Lung (tissue), 12 donors: ENCODE measurements around the gene PNPLA1. TPM values are rescaled to one million over a fixed set of nuclear protein-coding genes. Genes with fewer than 3 reads are reported as not detected.
A peak's percentile ranks its signal among the peaks of the same experiment; 100 is the strongest.

Experiments used
- ATAC-seq: fragments of 200-7000 bp; cut with Tn5 transposase; one replicate; pipeline ENCODE4 v1.9.1; 2020; ENCODE audit warnings: moderate number of reproducible peaks; ENCODE audit not compliant: insufficient read depth, low FRiP score
- DNase-seq, 3 donors: peaks; one replicate each; pipeline ENCODE4 v3.0.0-alpha.2; 2013 to 2017
- H3K27ac ChIP-seq, 2 donors: one replicate each; pipeline ENCODE4 v1.5.1; 2013; ENCODE audit warnings: mild to moderate bottlenecking in 2 of 2, moderate library complexity in 2 of 2, control low read depth in 1 of 2, inconsistent platforms in 1 of 2, low read depth in 1 of 2, low read length in 1 of 2
- H3K27me3 ChIP-seq, 3 donors: one replicate each; pipeline ENCODE4 v1.5.1; 2013; ENCODE audit warnings: low read length in 2 of 3; ENCODE audit not compliant: control insufficient read depth in 3 of 3, insufficient read depth in 3 of 3
- H3K36me3 ChIP-seq, 4 donors: one replicate each; pipeline ENCODE4 v1.5.1; 2013; ENCODE audit warnings: low read length in 4 of 4, mild to moderate bottlenecking in 1 of 4, moderate library complexity in 1 of 4; ENCODE audit not compliant: control insufficient read depth in 4 of 4, insufficient read depth in 4 of 4
- H3K4me1 ChIP-seq, 5 donors: one replicate each; pipeline ENCODE4 v1.5.1; 2013; ENCODE audit warnings: low read length in 5 of 5, mild to moderate bottlenecking in 2 of 5, moderate library complexity in 1 of 5; ENCODE audit not compliant: control insufficient read depth in 5 of 5, insufficient read depth in 5 of 5
- H3K4me3 ChIP-seq: one replicate; pipeline ENCODE4 v1.5.1; 2013; ENCODE audit warnings: mild to moderate bottlenecking, control low read depth, moderate library complexity
- H3K9ac ChIP-seq, 2 donors: one replicate each; pipeline ENCODE4 v1.5.1; 2013; ENCODE audit warnings: low read length in 2 of 2, control low read depth in 1 of 2; ENCODE audit not compliant: insufficient read depth in 1 of 2
- H3K9me3 ChIP-seq, 4 donors: one replicate each; pipeline ENCODE4 v1.5.1; 2013; ENCODE audit warnings: low read length in 3 of 4, mild to moderate bottlenecking in 1 of 4, moderate library complexity in 1 of 4; ENCODE audit not compliant: control insufficient read depth in 4 of 4, insufficient read depth in 3 of 4
- WGBS, 2 donors: extraction: QIAGEN DNeasy Blood & Tissue Kit; methylation state at CpG; one replicate each; pipeline ENCODE4 v1.1.7; 2013; 5-methylcytosine and 5-hydroxymethylcytosine counted together
- polyA plus RNA-seq, 2 donors: library from polyadenylated mRNA; stranded (reverse); fragments of 200-250 nt; gene quantifications; one replicate each; pipeline ENCODE4 v1.2.1, GENCODE V29; 2013
- total RNA-seq, 2 donors: library from RNA; depleted of rRNA in 1 of 2; stranded (reverse); fragments of >200 nt in 1 of 2; gene quantifications; one replicate each; pipeline ENCODE4 v1.2.1, GENCODE V29; 2014 to 2021
- TF ChIP-seq, protein P1 (sequence below): IDR thresholded peaks from 2 replicates; pipeline ENCODE4 v1.5.1; 2012; ENCODE audit warnings: mild to moderate bottlenecking; ENCODE audit errors: control extremely low read depth, extremely low read depth
- donor health status: control.
- donor health status: control.
- donor health status: Bipolar disorder and iron deficiency.
- donor health status: healthy.
- donor health status: DM: yes; HTN: yes; CAD: no.

The PNPLA1 gene
- total and polyA plus RNA-seq, 4 donors, result 0.06 to 5.6 (median 0.89) TPM

GRCh38 chr6:36339146-36339545, 69.3 kb downstream of the PNPLA1 start:
- Histone ChIP-seq H3K9ac (no peak overlapping the region), H3K36me3 (no peaks in the 10 kb centered on the region)

DNA sequence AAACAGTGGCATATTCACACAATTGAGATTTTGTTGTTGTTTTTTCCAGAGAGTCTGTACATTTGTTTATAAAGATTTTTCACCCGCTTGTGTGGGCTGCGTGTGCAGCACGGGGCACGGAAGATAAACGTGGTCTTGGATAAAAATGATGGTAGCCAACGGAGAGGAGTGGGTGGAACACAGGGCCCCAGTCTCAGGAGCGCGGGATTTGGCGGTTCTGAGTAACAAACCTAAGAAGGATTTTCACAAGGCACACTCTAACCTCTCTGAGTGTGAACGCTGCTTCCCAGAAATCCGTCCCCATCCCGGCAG, 70.4 kb downstream of the PNPLA1 start:
- ATAC-seq, result no peak
- H3K9ac ChIP-seq, result no peak overlapping the region

More at GRCh38 chr6:36339146-36339545, 69.3 kb downstream of the PNPLA1 start:
- H3K4me1 ChIP-seq, result peaks cover 0 to 8% (median 0%) of the 10 kb centered on the region in 5 donors
- H3K27me3 ChIP-seq, result peaks cover 0 to 37% (median 3%) of the 10 kb centered on the region in 3 donors
- no peak overlapping the region for H3K4me3 ChIP-seq
- H3K9me3 ChIP-seq, result no peaks in the 10 kb centered on the region
- DNase-seq (no peak), ATAC-seq (no peak)
- no peak overlapping the region for H3K27ac ChIP-seq
- WGBS, 2 donors, result 81 to 83% methylated on average over 12 of the region's 12 CpGs
- TF ChIP-seq, protein P1, sequence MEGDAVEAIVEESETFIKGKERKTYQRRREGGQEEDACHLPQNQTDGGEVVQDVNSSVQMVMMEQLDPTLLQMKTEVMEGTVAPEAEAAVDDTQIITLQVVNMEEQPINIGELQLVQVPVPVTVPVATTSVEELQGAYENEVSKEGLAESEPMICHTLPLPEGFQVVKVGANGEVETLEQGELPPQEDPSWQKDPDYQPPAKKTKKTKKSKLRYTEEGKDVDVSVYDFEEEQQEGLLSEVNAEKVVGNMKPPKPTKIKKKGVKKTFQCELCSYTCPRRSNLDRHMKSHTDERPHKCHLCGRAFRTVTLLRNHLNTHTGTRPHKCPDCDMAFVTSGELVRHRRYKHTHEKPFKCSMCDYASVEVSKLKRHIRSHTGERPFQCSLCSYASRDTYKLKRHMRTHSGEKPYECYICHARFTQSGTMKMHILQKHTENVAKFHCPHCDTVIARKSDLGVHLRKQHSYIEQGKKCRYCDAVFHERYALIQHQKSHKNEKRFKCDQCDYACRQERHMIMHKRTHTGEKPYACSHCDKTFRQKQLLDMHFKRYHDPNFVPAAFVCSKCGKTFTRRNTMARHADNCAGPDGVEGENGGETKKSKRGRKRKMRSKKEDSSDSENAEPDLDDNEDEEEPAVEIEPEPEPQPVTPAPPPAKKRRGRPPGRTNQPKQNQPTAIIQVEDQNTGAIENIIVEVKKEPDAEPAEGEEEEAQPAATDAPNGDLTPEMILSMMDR, result no peak

GRCh38 chr6:36340618-36341454, 71.0 kb downstream of the PNPLA1 start:
- Histone ChIP-seq H3K36me3 (no peaks in the 10 kb centered on the region), H3K9ac (peak overlapping the region in 1 of 2 donors; percentile 17), H3K27ac (no peak overlapping the region), H3K4me1 (peaks cover 0 to 3% (median 0%) of the 10 kb centered on the region in 5 donors), H3K4me3 (no peak overlapping the region), H3K27me3 (peaks cover 0 to 32% (median 3%) of the 10 kb centered on the region in 3 donors), H3K9me3 (no peaks in the 10 kb centered on the region)
- 21% methylated on average over 36 of the region's 36 CpGs for WGBS, 2 donors
- peak; percentile 94 for ATAC-seq
- TF ChIP-seq, protein P1, result peak; percentile 90
- DNase-seq, result peak; percentile 67 to 75 (median 68)

More for the DNA sequence above, 70.4 kb downstream of the PNPLA1 start:
- H3K4me3 ChIP-seq, result no peak overlapping the region
- TF ChIP-seq, protein P1, result no peak
- H3K27me3 ChIP-seq, result peaks cover 0 to 34% (median 3%) of the 10 kb centered on the region in 3 donors
- DNase-seq, result no peak
- no peaks in the 10 kb centered on the region for H3K9me3 ChIP-seq
- H3K36me3 ChIP-seq, result no peaks in the 10 kb centered on the region
- 61 to 69% methylated on average over 12 of the region's 12 CpGs for WGBS, 2 donors
- peaks cover 0 to 3% (median 0%) of the 10 kb centered on the region in 5 donors for H3K4me1 ChIP-seq
- no peak overlapping the region for H3K27ac ChIP-seq
